ENCODE results near the gene KIAA1217. TPM values are rescaled to one million over a fixed set of nuclear protein-coding genes. Genes with fewer than 3 reads are reported as not detected.

Gene KIAA1217
- total RNA-seq, 1 experiment from 2014 or later, result 18.6 TPM

- H2BK15ac ChIP-seq (ENCODE audit: low read depth, low read length), result no peak overlapping the region
- H3K23me2 ChIP-seq (ENCODE audit: insufficient read length, low read depth, low read length, poor library complexity, severe bottlenecking), result no peaks in the 10 kb centered on the region
- H2AK5ac ChIP-seq (ENCODE audit: insufficient read length, low read length), result no peak overlapping the region
- H3K18ac ChIP-seq (ENCODE audit: insufficient read length, low read depth, low read length), result no peak overlapping the region
- no peak overlapping the region for H3T11ph ChIP-seq (ENCODE audit: low read length)
- H3K23ac ChIP-seq (ENCODE audit: insufficient read length, low read depth, low read length), result no peak overlapping the region
- no peak overlapping the region for H2BK5ac ChIP-seq (ENCODE audit: insufficient read length, low read length)
- Mint-ChIP-seq H3K4me1 (peaks cover 16 to 17% of the 10 kb centered on the region in 2 experiments), H3K4me3 (no peak overlapping the region), H3K27ac (no peak overlapping the region), H3K9me3 (peaks cover 7 to 10% of the 10 kb centered on the region in 2 experiments), H3K36me3 (ENCODE audit: insufficient read depth in 1 of 3, low read depth in 3 of 3) (peaks cover 12 to 19% (median 13%) of the 10 kb centered on the region in 3 experiments), H3K27me3 (ENCODE audit: low read depth) (peaks cover 2% of the 10 kb centered on the region; the same call in 1 of the 2 replicates)
- no peaks in the 10 kb centered on the region for H4K20me1 ChIP-seq (ENCODE audit: control insufficient read depth, insufficient read depth, insufficient read length)
- H2BK20ac ChIP-seq (ENCODE audit: low read depth, low read length, poor library complexity, severe bottlenecking), result no peak overlapping the region
- H3K79me2 ChIP-seq (ENCODE audit: insufficient read depth, low read length), result no peaks in the 10 kb centered on the region
- no peak overlapping the region for H2BK120ac ChIP-seq (ENCODE audit: low read depth, low read length, poor library complexity, severe bottlenecking)
- no peaks in the 10 kb centered on the region for H3K27me3 ChIP-seq (ENCODE audit: insufficient read depth, low read length)
- TF ChIP-seq, protein P1, sequence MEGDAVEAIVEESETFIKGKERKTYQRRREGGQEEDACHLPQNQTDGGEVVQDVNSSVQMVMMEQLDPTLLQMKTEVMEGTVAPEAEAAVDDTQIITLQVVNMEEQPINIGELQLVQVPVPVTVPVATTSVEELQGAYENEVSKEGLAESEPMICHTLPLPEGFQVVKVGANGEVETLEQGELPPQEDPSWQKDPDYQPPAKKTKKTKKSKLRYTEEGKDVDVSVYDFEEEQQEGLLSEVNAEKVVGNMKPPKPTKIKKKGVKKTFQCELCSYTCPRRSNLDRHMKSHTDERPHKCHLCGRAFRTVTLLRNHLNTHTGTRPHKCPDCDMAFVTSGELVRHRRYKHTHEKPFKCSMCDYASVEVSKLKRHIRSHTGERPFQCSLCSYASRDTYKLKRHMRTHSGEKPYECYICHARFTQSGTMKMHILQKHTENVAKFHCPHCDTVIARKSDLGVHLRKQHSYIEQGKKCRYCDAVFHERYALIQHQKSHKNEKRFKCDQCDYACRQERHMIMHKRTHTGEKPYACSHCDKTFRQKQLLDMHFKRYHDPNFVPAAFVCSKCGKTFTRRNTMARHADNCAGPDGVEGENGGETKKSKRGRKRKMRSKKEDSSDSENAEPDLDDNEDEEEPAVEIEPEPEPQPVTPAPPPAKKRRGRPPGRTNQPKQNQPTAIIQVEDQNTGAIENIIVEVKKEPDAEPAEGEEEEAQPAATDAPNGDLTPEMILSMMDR (conservative IDR thresholded peaks at IDR 0.05), result no peak
- no peak overlapping the region for H4K8ac ChIP-seq (replicated peaks; ENCODE audit: insufficient read length, low read depth, low read length)
- WGBS (ENCODE audit: extremely low coverage, insufficient read length, low lambda C conversion rate), result no CpG with 5 or more reads among the region's 4 CpGs
- H2BK12ac ChIP-seq (ENCODE audit: insufficient read length, low read depth, low read length), result no peak overlapping the region
- no peaks in the 10 kb centered on the region for H3K79me1 ChIP-seq (ENCODE audit: insufficient read depth, low read depth, low read length, poor library complexity, severe bottlenecking)
- no peak overlapping the region for H3K56ac ChIP-seq (ENCODE audit: insufficient read length, low read depth, low read length)
- no peak for DNase-seq
- H4K5ac ChIP-seq (ENCODE audit: insufficient read length, low read depth, low read length), result no peak overlapping the region
- H3K4ac ChIP-seq (ENCODE audit: low read depth, low read length), result no peak overlapping the region
- no peak overlapping the region for H2AFZ ChIP-seq (ENCODE audit: low read length)
- H3K9me3 ChIP-seq (ENCODE audit: control insufficient read depth, low read depth, low read length), result no peaks in the 10 kb centered on the region
- H3K27ac ChIP-seq (ENCODE audit: insufficient read length, low read depth, low read length), result no peak overlapping the region
- H3K4me2 ChIP-seq (ENCODE audit: insufficient read depth, insufficient read length, low read length), result no peak overlapping the region
- no peak overlapping the region for H3K9ac ChIP-seq (ENCODE audit: extremely low read depth, insufficient read length, low read length)
- H4K91ac ChIP-seq (ENCODE audit: insufficient read length, low read depth, low read length), result no peak overlapping the region
- no peak overlapping the region for H3K14ac ChIP-seq (ENCODE audit: insufficient read depth, low read length)
- H3K4me1 ChIP-seq (ENCODE audit: insufficient read depth, low read length), result no peaks in the 10 kb centered on the region
These were observed 166.6 kb downstream of the KIAA1217 start for GRCh38 chr10:24375510-24375909.

All from H9 (cell line).